GM23338 (cell line): Measurements from ENCODE around the gene CFHR2. TPM values are rescaled to one million over a fixed set of nuclear protein-coding genes. Genes with fewer than 3 reads are reported as not detected.
A peak's percentile ranks its signal among the peaks of the same experiment; 100 is the strongest.

Experiments
- ATAC-seq: fragments of 200-7000 bp; cut with Tn5 transposase; 3 replicates; pipeline ENCODE4 v1.9.1; 2020
- DNase-seq: peaks from one replicate; pipeline ENCODE4 v3.0.0-alpha.2; 2015; ENCODE audit warnings: low spot score
- H2AFZ ChIP-seq: fragments of 200-600 bp; sonication (generic); 2 replicates; pipeline ENCODE4 v1.8.0; 2016; ENCODE audit warnings: antibody characterized with exemption, mild to moderate bottlenecking, moderate library complexity
- H3F3A ChIP-seq: fragments of 200-600 bp; sonication (generic); replicated peaks from 2 replicates; pipeline ENCODE4 v1.8.0; 2017; ENCODE audit warnings: antibody characterized with exemption, mixed run types, low read depth
- H3K27ac ChIP-seq: fragments of 200-600 bp; sonication (generic); 2 replicates; pipeline ENCODE4 v1.6.1; 2016; ENCODE audit warnings: low read depth
- H3K27me3 ChIP-seq: fragments of 200-600 bp; sonication (generic); 2 replicates; pipeline ENCODE4 v1.8.0; 2016; ENCODE audit warnings: mild to moderate bottlenecking, mixed run types, moderate library complexity; ENCODE audit not compliant: insufficient read depth
- H3K36me3 ChIP-seq: fragments of 200-600 bp; sonication (generic); 2 replicates; pipeline ENCODE4 v1.8.0; 2016; ENCODE audit warnings: mild to moderate bottlenecking; ENCODE audit not compliant: insufficient read depth
- H3K4me1 ChIP-seq: fragments of 200-600 bp; sonication (generic); 2 replicates; pipeline ENCODE4 v1.8.0; 2016; ENCODE audit warnings: mild to moderate bottlenecking, moderate library complexity; ENCODE audit not compliant: insufficient read depth
- H3K4me2 ChIP-seq: fragments of 200-600 bp; sonication (generic); 2 replicates; pipeline ENCODE4 v1.7.1; 2017; ENCODE audit warnings: mixed run types
- H3K4me3 ChIP-seq: fragments of 200-600 bp; sonication (generic); 2 replicates; pipeline ENCODE4 v1.6.1; 2016; ENCODE audit warnings: mixed run types
- H3K79me2 ChIP-seq: fragments of 200-600 bp; sonication (generic); replicated peaks from 2 replicates; pipeline ENCODE4 v1.8.0; 2017; ENCODE audit warnings: mild to moderate bottlenecking; ENCODE audit not compliant: insufficient read depth
- H3K9me2 ChIP-seq: fragments of 200-600 bp; sonication (generic); 2 replicates; pipeline ENCODE4 v1.8.0; 2017; ENCODE audit not compliant: insufficient read depth
- H4K20me1 ChIP-seq: fragments of 200-600 bp; sonication (generic); replicated peaks from 2 replicates; pipeline ENCODE4 v1.8.0; 2017; ENCODE audit warnings: mild to moderate bottlenecking; ENCODE audit not compliant: insufficient read depth
- H3K27ac Mint-ChIP-seq: 2 replicates; pipeline ENCODE4 v1.8.0; 2020; ENCODE audit warnings: inconsistent platforms, mild to moderate bottlenecking, moderate library complexity, mixed read lengths
- H3K27me3 Mint-ChIP-seq: 3 replicates; pipeline ENCODE4 v1.8.0; 2022; ENCODE audit warnings: low read depth, mild to moderate bottlenecking, moderate library complexity, mixed read lengths, inconsistent platforms; ENCODE audit not compliant: insufficient read depth, poor library complexity
- H3K36me3 Mint-ChIP-seq: 3 replicates; pipeline ENCODE4 v1.8.0; 2021; ENCODE audit warnings: low read depth, mild to moderate bottlenecking, inconsistent platforms, moderate library complexity, mixed read lengths
- H3K4me1 Mint-ChIP-seq: 3 replicates; pipeline ENCODE4 v1.8.0; 2020; ENCODE audit warnings: mild to moderate bottlenecking, inconsistent platforms, mixed read lengths
- H3K4me3 Mint-ChIP-seq: 3 replicates; pipeline ENCODE4 v1.8.0; 2021; ENCODE audit warnings: moderate library complexity, mild to moderate bottlenecking, inconsistent platforms, mixed read lengths
- H3K9me3 Mint-ChIP-seq: 3 replicates; pipeline ENCODE4 v1.8.0; 2020; ENCODE audit warnings: moderate library complexity, mild to moderate bottlenecking, inconsistent platforms, mixed read lengths
- ETS1 ChIP-seq: IDR thresholded peaks from 2 replicates; pipeline ENCODE4 v1.6.1; 2016; ENCODE audit warnings: antibody characterized with exemption
- EZH2 ChIP-seq: fragments of 200-600 bp; sonication (generic); IDR thresholded peaks from one replicate; pipeline ENCODE4 v1.8.0; 2017; ENCODE audit warnings: antibody characterized with exemption, mild to moderate bottlenecking, low read depth; ENCODE audit not compliant: unreplicated experiment
- POLR2AphosphoS5 ChIP-seq: IDR thresholded peaks from 2 replicates; pipeline ENCODE4 v1.6.1; 2016; ENCODE audit warnings: antibody characterized with exemption, low read depth
- REST ChIP-seq: IDR thresholded peaks from one replicate; pipeline ENCODE4 v1.6.1; 2018; ENCODE audit warnings: antibody characterized with exemption; ENCODE audit not compliant: unreplicated experiment
- ZNF331 ChIP-seq: fragments of 250-450 bp; sonication (Bioruptor Pico); IDR thresholded peaks from 2 replicates; pipeline ENCODE4 v1.5.0; 2020; ENCODE audit warnings: low read depth, mild to moderate bottlenecking, moderate library complexity
- ZNF462 ChIP-seq: fragments of 250-450 bp; sonication (Bioruptor Pico); IDR thresholded peaks from 2 replicates; pipeline ENCODE4 v1.5.0; 2020; ENCODE audit warnings: mild to moderate bottlenecking, moderate library complexity
- polyA plus RNA-seq: library from polyadenylated mRNA; unstranded; fragments of >200 nt; fragmentation: Nextera tagmentation; extraction: Ambion mirVana; gene quantifications from 2 replicates; pipeline ENCODE4 v1.2.1, GENCODE V29; 2016
- total RNA-seq: library from RNA; depleted of rRNA; stranded (reverse); fragments of >200 nt; shearing (Covaris generic); gene quantifications from 2 replicates; pipeline ENCODE4 v1.2.3, GENCODE V29; 2014
- TF ChIP-seq, protein P1 (sequence below), 2 experiments: fragments of 200-600 bp in 1 of 2; sonication (generic) in 1 of 2; conservative IDR thresholded peaks; 2 replicates each; pipeline versions ENCODE4 v1.5.1 to v1.6.1; 2016 to 2017; ENCODE audit warnings: antibody characterized with exemption in 2 of 2, low read depth in 2 of 2, mild to moderate bottlenecking in 2 of 2, moderate library complexity in 1 of 2

The CFHR2 gene
- total and polyA plus RNA-seq, 2 experiments from 2014 or later: not detected

DNA sequence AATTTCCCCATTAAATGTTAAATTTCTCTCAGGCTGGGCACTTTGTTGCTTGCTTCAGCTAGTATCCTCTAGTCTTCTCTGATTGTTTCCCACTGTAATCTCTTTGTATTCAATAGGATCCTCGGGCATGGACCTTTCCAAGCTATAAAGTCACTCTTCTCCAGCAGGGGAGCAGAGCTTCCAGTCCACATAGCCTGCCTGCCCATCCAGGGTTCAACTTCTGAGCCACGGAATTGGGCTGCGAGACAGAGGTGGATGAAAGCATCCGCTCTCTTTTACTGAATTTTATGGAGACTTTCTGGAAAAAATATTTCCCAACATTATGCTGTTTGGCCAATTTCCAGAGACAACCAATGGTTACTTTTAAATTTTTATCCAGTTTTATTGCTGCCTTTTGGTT lies 32.7 kb downstream of the CFHR2 start:
- DNase-seq (no peak), ATAC-seq (no peak)
- no peak for TF ChIP-seq ZNF462 (CRISPR knock-in tag)
- TF ChIP-seq POLR2AphosphoS5: no peak
- no peak for TF ChIP-seq EZH2
- TF ChIP-seq, protein P1, sequence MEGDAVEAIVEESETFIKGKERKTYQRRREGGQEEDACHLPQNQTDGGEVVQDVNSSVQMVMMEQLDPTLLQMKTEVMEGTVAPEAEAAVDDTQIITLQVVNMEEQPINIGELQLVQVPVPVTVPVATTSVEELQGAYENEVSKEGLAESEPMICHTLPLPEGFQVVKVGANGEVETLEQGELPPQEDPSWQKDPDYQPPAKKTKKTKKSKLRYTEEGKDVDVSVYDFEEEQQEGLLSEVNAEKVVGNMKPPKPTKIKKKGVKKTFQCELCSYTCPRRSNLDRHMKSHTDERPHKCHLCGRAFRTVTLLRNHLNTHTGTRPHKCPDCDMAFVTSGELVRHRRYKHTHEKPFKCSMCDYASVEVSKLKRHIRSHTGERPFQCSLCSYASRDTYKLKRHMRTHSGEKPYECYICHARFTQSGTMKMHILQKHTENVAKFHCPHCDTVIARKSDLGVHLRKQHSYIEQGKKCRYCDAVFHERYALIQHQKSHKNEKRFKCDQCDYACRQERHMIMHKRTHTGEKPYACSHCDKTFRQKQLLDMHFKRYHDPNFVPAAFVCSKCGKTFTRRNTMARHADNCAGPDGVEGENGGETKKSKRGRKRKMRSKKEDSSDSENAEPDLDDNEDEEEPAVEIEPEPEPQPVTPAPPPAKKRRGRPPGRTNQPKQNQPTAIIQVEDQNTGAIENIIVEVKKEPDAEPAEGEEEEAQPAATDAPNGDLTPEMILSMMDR (conservative IDR thresholded peaks at IDR 0.05; ENCODE audit: low read depth in 2 of 2): no peak
- no peak for TF ChIP-seq REST
- no peak for TF ChIP-seq ETS1
- no peak for TF ChIP-seq ZNF331 (CRISPR knock-in tag)
- Histone ChIP-seq H4K20me1 (no peaks in the 10 kb centered on the region), H3F3A (no peaks in the 10 kb centered on the region), H3K4me2 (no peak overlapping the region), H3K27me3 (no peaks in the 10 kb centered on the region), H3K4me3 (no peak overlapping the region), H3K27ac (no peak overlapping the region), H3K4me1 (no peaks in the 10 kb centered on the region), H3K79me2 (no peaks in the 10 kb centered on the region), H2AFZ (0 out of 2 replicates have a peak overlapping the region, but pooled peaks have one; percentile 38), H3K36me3 (no peaks in the 10 kb centered on the region), H3K9me2 (no peaks in the 10 kb centered on the region)
- Mint-ChIP-seq H3K36me3 (no peaks in the 10 kb centered on the region), H3K4me1 (no peaks in the 10 kb centered on the region), H3K27ac (peak overlapping the region; percentile 70; the same call in 1 of the 2 replicates), H3K27me3 (no peaks in the 10 kb centered on the region), H3K4me3 (no peak overlapping the region), H3K9me3 (no peaks in the 10 kb centered on the region)
